DMS153 (cell line): ENCODE results near the gene CNTNAP3B.
"Not testable (repeated sequence)": the region's sequence is repeated elsewhere in the genome, so short reads cannot be mapped to it uniquely, and the experiment has no call there.

Source experiments
- DNase-seq: peaks from one replicate; lab custom pipeline; 2025; lab: John Stamatoyannopoulos, UW

CNTNAP3B gene

GRCh38 chr9:42129073-42129729, at the start of gene CNTNAP3B:
Gene CNTNAP3B, minus strand, starts transcription at chr9:42129426. Its CDS starts 332 bp downstream, at chr9:42129094.
- DNase-seq: not testable (repeated sequence)

GRCh38 chr9:42160299-42160698, 31.1 kb upstream of the CNTNAP3B start:
- not testable (repeated sequence) for DNase-seq

GRCh38 chr9:42127056-42127841, 2.0 kb downstream of the CNTNAP3B start:
- not testable (repeated sequence) for DNase-seq

- not testable (repeated sequence) for DNase-seq
These were observed 8.2 kb downstream of the CNTNAP3B start for GRCh38 chr9:42121007-42121406.

GRCh38 chr9:42095929-42096328, 33.3 kb downstream of the CNTNAP3B start:
- DNase-seq: not testable (repeated sequence)

- not testable (repeated sequence) for DNase-seq
These were observed 44.7 kb downstream of the CNTNAP3B start for GRCh38 chr9:42084559-42084952.

GRCh38 chr9:42083877-42084558, 45.2 kb downstream of the CNTNAP3B start:
- DNase-seq: not testable (repeated sequence)

GRCh38 chr9:42080376-42080775, 48.9 kb downstream of the CNTNAP3B start:
- DNase-seq: not testable (repeated sequence)

GRCh38 chr9:42074868-42075267, 54.4 kb downstream of the CNTNAP3B start:
- DNase-seq: not testable (repeated sequence)

- DNase-seq: not testable (repeated sequence)
These were observed 58.2 kb downstream of the CNTNAP3B start for GRCh38 chr9:42071026-42071425.

- not testable (repeated sequence) for DNase-seq
These were observed 59.0 kb downstream of the CNTNAP3B start for GRCh38 chr9:42070035-42070799.

- not testable (repeated sequence) for DNase-seq
These were observed 75.4 kb downstream of the CNTNAP3B start for GRCh38 chr9:42053874-42054273.

- not testable (repeated sequence) for DNase-seq
These were observed 78.5 kb downstream of the CNTNAP3B start for GRCh38 chr9:42050701-42051100.

- not testable (repeated sequence) for DNase-seq
These were observed 84.7 kb downstream of the CNTNAP3B start for GRCh38 chr9:42044422-42045010.

GRCh38 chr9:42033541-42033940, 95.7 kb downstream of the CNTNAP3B start:
- DNase-seq: not testable (repeated sequence)

GRCh38 chr9:42020639-42021038, 108.6 kb downstream of the CNTNAP3B start:
- not testable (repeated sequence) for DNase-seq

GRCh38 chr9:42018220-42018922, 110.9 kb downstream of the CNTNAP3B start:
- not testable (repeated sequence) for DNase-seq

- DNase-seq: not testable (repeated sequence)
These were observed 114.9 kb downstream of the CNTNAP3B start for GRCh38 chr9:42014317-42014716.

GRCh38 chr9:41991607-41992006, 137.6 kb downstream of the CNTNAP3B start:
- not testable (repeated sequence) for DNase-seq

- DNase-seq: not testable (repeated sequence)
These were observed 149.0 kb downstream of the CNTNAP3B start for GRCh38 chr9:41980271-41980670.
